HepG2 (cell line): ENCODE data around the gene CAPN11. TPM values are rescaled to one million over a fixed set of nuclear protein-coding genes. Genes with fewer than 3 reads are reported as not detected.

ENCODE experiments used
- CBX2 ChIP-seq, 2 experiments: fragments of 200-600 bp in 1 of 2; sonication (generic); formaldehyde crosslinking in 1 of 2; IDR thresholded peaks; 2 replicates each; pipeline versions ENCODE4 v1.7.0 to v1.8.1; 2018 to 2022; ENCODE audit warnings: low read depth in 2 of 2, low read length in 1 of 2, mild to moderate bottlenecking in 1 of 2, missing genetic modification reagents in 1 of 2
- MYNN ChIP-seq: sonication (generic); formaldehyde crosslinking; IDR thresholded peaks from 2 replicates; pipeline ENCODE4 v1.4.0; 2020; ENCODE audit warnings: mild to moderate bottlenecking, low read depth, missing genetic modification reagents
- NR0B2 ChIP-seq: sonication (generic); formaldehyde crosslinking; IDR thresholded peaks from 2 replicates; pipeline ENCODE4 v1.4.0; 2020; ENCODE audit warnings: mild to moderate bottlenecking, missing genetic modification reagents
- PAX8 ChIP-seq: sonication (generic); formaldehyde crosslinking; IDR thresholded peaks from 2 replicates; pipeline ENCODE4 v1.8.0; 2022; ENCODE audit warnings: mild to moderate bottlenecking, missing genetic modification reagents, borderline replicate concordance
- PLSCR1 ChIP-seq: sonication (generic); formaldehyde crosslinking; IDR thresholded peaks from 2 replicates; pipeline ENCODE4 v1.5.0; 2020; ENCODE audit warnings: missing genetic modification reagents, mild to moderate bottlenecking, borderline replicate concordance
- SMAD1 ChIP-seq: sonication (generic); formaldehyde crosslinking; IDR thresholded peaks from 2 replicates; pipeline ENCODE4 v1.4.0; 2020; ENCODE audit warnings: missing genetic modification reagents, low read depth, mild to moderate bottlenecking, borderline replicate concordance
- U2AF1 ChIP-seq: fragments of 200-400 bp; formaldehyde crosslinking; optimal IDR thresholded peaks from 2 replicates; pipeline ENCODE3; 2017; ENCODE audit warnings: mild to moderate bottlenecking, low read depth, low read length
- XRCC5 ChIP-seq: fragments of 200-400 bp; formaldehyde crosslinking; optimal IDR thresholded peaks from 2 replicates; pipeline ENCODE3; 2017; ENCODE audit warnings: mild to moderate bottlenecking, low read length
- ZFYVE20 ChIP-seq: sonication (generic); formaldehyde crosslinking; IDR thresholded peaks from 2 replicates; pipeline ENCODE4 v1.8.0; 2023; ENCODE audit warnings: low read depth, mild to moderate bottlenecking, moderate library complexity, missing genetic modification reagents, borderline replicate concordance
- ZNF343 ChIP-seq: sonication (generic); formaldehyde crosslinking; IDR thresholded peaks from 2 replicates; pipeline ENCODE4 v1.4.0; 2020; ENCODE audit warnings: mild to moderate bottlenecking, missing genetic modification reagents
- ZNF350 ChIP-seq: sonication (generic); formaldehyde crosslinking; IDR thresholded peaks from 2 replicates; pipeline ENCODE4 v1.4.0; 2020; ENCODE audit warnings: mild to moderate bottlenecking, low read depth, missing genetic modification reagents, borderline replicate concordance
- ZNF367 ChIP-seq: sonication (generic); formaldehyde crosslinking; IDR thresholded peaks from 2 replicates; pipeline ENCODE4 v1.4.0; 2020; ENCODE audit warnings: missing genetic modification reagents, borderline replicate concordance
- ZNF556 ChIP-seq: sonication (generic); formaldehyde crosslinking; IDR thresholded peaks from 2 replicates; pipeline ENCODE4 v1.4.0; 2020; ENCODE audit warnings: mild to moderate bottlenecking, missing genetic modification reagents, borderline replicate concordance
- ZNF749 ChIP-seq: sonication (generic); formaldehyde crosslinking; IDR thresholded peaks from 2 replicates; pipeline ENCODE4 v1.8.0; 2022; ENCODE audit warnings: mild to moderate bottlenecking, missing genetic modification reagents, moderate library complexity, borderline replicate concordance
- polyA plus RNA-seq, 8 experiments: library from polyadenylated mRNA; depleted of rRNA in 3 of 8; stranded (reverse) in 7 of 8; unstranded in 1 of 8; fragments of >200 nt; fragmentation: Illumina TruSeq in 4 of 8; extraction: Trizol in 4 of 8; gene quantifications; 2 replicates each; pipeline versions ENCODE4 v1.2.1 to v1.2.3, GENCODE V29; 2011 to 2016; ENCODE audit warnings: low read depth in 4 of 8, missing spikeins in 1 of 8, mixed read lengths in 1 of 8; ENCODE audit not compliant: insufficient read depth in 1 of 8
- total RNA-seq, 5 experiments: library from RNA; depleted of rRNA; stranded (reverse); fragments of >200 nt; fragmentation: Illumina TruSeq; extraction: Trizol; gene quantifications; 2 replicates each; pipeline ENCODE4 v1.2.3, GENCODE V29; 2016; ENCODE audit warnings: low read depth in 1 of 5
- TF ChIP-seq, protein P1 (sequence below): sonication (generic); formaldehyde crosslinking; IDR thresholded peaks from 2 replicates; pipeline ENCODE4 v1.5.1; 2020; ENCODE audit warnings: missing genetic modification reagents, mild to moderate bottlenecking, borderline replicate concordance
- TF ChIP-seq, protein P2 (sequence below): sonication (generic); formaldehyde crosslinking; IDR thresholded peaks from 2 replicates; pipeline ENCODE4 v1.4.0; 2020; ENCODE audit warnings: missing genetic modification reagents
- TF ChIP-seq, protein P3 (sequence below): sonication (generic); formaldehyde crosslinking; IDR thresholded peaks from 2 replicates; pipeline ENCODE4 v1.4.0; 2020; ENCODE audit warnings: mild to moderate bottlenecking, missing genetic modification reagents, borderline replicate concordance

Gene CAPN11
- total and polyA plus RNA-seq, 2 of the 13 experiments (the other 11 are each of a cell fraction or from before 2014, with no cell fraction given): 0.07 to 0.11 TPM

- TF ChIP-seq, protein P1, sequence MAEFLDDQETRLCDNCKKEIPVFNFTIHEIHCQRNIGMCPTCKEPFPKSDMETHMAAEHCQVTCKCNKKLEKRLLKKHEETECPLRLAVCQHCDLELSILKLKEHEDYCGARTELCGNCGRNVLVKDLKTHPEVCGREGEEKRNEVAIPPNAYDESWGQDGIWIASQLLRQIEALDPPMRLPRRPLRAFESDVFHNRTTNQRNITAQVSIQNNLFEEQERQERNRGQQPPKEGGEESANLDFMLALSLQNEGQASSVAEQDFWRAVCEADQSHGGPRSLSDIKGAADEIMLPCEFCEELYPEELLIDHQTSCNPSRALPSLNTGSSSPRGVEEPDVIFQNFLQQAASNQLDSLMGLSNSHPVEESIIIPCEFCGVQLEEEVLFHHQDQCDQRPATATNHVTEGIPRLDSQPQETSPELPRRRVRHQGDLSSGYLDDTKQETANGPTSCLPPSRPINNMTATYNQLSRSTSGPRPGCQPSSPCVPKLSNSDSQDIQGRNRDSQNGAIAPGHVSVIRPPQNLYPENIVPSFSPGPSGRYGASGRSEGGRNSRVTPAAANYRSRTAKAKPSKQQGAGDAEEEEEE (CRISPR knock-in tag): no peak
- TF ChIP-seq, protein P2, sequence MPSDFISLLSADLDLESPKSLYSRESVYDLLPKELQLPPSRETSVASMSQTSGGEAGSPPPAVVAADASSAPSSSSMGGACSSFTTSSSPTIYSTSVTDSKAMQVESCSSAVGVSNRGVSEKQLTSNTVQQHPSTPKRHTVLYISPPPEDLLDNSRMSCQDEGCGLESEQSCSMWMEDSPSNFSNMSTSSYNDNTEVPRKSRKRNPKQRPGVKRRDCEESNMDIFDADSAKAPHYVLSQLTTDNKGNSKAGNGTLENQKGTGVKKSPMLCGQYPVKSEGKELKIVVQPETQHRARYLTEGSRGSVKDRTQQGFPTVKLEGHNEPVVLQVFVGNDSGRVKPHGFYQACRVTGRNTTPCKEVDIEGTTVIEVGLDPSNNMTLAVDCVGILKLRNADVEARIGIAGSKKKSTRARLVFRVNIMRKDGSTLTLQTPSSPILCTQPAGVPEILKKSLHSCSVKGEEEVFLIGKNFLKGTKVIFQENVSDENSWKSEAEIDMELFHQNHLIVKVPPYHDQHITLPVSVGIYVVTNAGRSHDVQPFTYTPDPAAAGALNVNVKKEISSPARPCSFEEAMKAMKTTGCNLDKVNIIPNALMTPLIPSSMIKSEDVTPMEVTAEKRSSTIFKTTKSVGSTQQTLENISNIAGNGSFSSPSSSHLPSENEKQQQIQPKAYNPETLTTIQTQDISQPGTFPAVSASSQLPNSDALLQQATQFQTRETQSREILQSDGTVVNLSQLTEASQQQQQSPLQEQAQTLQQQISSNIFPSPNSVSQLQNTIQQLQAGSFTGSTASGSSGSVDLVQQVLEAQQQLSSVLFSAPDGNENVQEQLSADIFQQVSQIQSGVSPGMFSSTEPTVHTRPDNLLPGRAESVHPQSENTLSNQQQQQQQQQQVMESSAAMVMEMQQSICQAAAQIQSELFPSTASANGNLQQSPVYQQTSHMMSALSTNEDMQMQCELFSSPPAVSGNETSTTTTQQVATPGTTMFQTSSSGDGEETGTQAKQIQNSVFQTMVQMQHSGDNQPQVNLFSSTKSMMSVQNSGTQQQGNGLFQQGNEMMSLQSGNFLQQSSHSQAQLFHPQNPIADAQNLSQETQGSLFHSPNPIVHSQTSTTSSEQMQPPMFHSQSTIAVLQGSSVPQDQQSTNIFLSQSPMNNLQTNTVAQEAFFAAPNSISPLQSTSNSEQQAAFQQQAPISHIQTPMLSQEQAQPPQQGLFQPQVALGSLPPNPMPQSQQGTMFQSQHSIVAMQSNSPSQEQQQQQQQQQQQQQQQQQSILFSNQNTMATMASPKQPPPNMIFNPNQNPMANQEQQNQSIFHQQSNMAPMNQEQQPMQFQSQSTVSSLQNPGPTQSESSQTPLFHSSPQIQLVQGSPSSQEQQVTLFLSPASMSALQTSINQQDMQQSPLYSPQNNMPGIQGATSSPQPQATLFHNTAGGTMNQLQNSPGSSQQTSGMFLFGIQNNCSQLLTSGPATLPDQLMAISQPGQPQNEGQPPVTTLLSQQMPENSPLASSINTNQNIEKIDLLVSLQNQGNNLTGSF: no peak; the same call in 1 of the 2 replicates
- no peak for TF ChIP-seq MYNN (CRISPR knock-in tag)
- no peak for TF ChIP-seq ZFYVE20 (CRISPR knock-in tag)
- peak; percentile 43; the same call in 1 of the 2 replicates for TF ChIP-seq ZNF749
- 0 out of 2 replicates have a peak, but pooled peaks have one; percentile 4 for TF ChIP-seq ZNF350
- no peak for TF ChIP-seq U2AF1
- TF ChIP-seq, protein P3, sequence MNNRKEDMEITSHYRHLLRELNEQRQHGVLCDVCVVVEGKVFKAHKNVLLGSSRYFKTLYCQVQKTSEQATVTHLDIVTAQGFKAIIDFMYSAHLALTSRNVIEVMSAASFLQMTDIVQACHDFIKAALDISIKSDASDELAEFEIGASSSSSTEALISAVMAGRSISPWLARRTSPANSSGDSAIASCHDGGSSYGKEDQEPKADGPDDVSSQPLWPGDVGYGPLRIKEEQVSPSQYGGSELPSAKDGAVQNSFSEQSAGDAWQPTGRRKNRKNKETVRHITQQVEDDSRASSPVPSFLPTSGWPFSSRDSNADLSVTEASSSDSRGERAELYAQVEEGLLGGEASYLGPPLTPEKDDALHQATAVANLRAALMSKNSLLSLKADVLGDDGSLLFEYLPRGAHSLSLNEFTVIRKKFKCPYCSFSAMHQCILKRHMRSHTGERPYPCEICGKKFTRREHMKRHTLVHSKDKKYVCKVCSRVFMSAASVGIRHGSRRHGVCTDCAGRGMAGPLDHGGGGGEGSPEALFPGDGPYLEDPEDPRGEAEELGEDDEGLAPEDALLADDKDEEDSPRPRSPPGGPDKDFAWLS: no peak
- TF ChIP-seq CBX2 (IDR thresholded peaks at IDR 0.05; ENCODE audit: low read depth, low read length): no peak
- no peak for TF ChIP-seq CBX2 (CRISPR knock-in tag; IDR thresholded peaks at IDR 0.05; ENCODE audit: low read depth)
- TF ChIP-seq SMAD1: no peak
- no peak for TF ChIP-seq ZNF343 (CRISPR knock-in tag)
- no peak for TF ChIP-seq ZNF556 (CRISPR knock-in tag)
- TF ChIP-seq NR0B2 (CRISPR knock-in tag): peak; percentile 48; the same call in 1 of the 2 replicates
- TF ChIP-seq PLSCR1 (CRISPR knock-in tag): no peak
- TF ChIP-seq ZNF367 (CRISPR knock-in tag): no peak
- no peak for TF ChIP-seq XRCC5
- TF ChIP-seq PAX8: no peak
Measured at GRCh38 chr6:44127186-44128019, 31.2 kb upstream of the CAPN11 start, which contains the start of the genes MRPL14 and TMEM63B (continued).
